NCI-H2171 (cell line): ENCODE data around the gene VAPA.

Source experiments
- DNase-seq: peaks from one replicate; lab custom pipeline; 2025; lab: John Stamatoyannopoulos, UW

VAPA gene

GRCh38 chr18:9941103-9941502, 27.3 kb downstream of the VAPA start:
- DNase-seq = no peak

DNA sequence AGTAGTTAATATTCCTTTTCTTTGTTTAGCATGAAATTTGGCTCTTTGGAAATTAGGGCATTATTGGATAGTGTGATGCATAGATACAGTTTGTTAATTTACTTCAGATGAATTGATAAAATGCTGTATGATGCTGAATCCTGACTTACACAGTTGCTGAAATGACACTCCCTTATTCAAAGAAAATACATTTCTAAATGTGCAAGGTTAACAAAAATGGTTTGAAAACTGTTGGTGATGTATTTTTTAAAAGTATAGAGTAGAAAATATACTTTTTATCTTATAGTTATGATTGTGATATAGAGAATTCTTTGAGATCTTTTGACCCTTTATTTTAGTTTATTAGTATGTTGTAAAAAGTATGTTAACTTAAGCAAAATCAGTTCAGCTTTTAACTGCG, 27.8 kb downstream of the VAPA start:
- no peak for DNase-seq

- DNase-seq = no peak
These were observed 29.5 kb downstream of the VAPA start for GRCh38 chr18:9943311-9943710.

DNA sequence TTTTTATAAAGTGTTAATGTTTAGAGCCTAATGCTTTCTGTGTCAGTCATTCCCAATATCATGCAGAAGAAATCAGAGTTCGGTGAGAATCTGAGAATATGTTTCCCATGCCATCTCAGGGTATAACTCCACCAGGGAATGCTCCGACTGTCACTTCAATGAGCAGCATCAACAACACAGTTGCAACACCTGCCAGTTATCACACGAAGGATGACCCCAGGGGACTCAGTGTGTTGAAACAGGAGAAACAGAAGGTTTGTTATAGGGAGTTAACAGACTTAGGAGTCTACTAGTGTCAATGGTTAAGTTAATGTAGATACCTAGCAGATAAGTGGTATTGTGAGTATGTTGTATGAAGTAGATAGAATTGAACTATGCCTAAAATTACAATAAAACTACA, 31.0 kb downstream of the VAPA start:
- peak; percentile 87 for DNase-seq

- no peak for DNase-seq
These were observed 33.0 kb downstream of the VAPA start for GRCh38 chr18:9946831-9947230.

GRCh38 chr18:9947248-9947647, 33.4 kb downstream of the VAPA start:
- DNase-seq = no peak

DNA sequence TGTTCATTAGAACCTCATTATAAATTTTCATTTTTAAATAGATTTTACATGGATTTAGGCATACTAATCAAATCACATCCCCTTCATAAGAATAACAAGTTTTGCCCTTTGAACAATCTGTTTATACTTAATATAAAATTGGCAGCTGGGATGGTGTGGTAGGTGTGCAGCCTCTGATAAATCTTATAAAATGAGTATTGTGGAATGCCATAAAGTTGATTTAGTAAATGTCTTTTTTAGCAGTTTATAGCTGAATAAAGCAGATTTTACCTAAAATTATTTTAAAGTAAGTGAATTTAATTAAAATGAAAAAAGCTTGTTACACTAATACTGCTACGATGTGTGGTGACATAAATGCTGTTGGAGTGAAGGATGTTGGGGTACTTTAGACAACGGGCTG, 35.5 kb downstream of the VAPA start:
- DNase-seq = no peak

GRCh38 chr18:9949861-9950260, 36.0 kb downstream of the VAPA start:
- no peak for DNase-seq

GRCh38 chr18:9950289-9951016, 36.6 kb downstream of the VAPA start:
- no peak for DNase-seq

DNA sequence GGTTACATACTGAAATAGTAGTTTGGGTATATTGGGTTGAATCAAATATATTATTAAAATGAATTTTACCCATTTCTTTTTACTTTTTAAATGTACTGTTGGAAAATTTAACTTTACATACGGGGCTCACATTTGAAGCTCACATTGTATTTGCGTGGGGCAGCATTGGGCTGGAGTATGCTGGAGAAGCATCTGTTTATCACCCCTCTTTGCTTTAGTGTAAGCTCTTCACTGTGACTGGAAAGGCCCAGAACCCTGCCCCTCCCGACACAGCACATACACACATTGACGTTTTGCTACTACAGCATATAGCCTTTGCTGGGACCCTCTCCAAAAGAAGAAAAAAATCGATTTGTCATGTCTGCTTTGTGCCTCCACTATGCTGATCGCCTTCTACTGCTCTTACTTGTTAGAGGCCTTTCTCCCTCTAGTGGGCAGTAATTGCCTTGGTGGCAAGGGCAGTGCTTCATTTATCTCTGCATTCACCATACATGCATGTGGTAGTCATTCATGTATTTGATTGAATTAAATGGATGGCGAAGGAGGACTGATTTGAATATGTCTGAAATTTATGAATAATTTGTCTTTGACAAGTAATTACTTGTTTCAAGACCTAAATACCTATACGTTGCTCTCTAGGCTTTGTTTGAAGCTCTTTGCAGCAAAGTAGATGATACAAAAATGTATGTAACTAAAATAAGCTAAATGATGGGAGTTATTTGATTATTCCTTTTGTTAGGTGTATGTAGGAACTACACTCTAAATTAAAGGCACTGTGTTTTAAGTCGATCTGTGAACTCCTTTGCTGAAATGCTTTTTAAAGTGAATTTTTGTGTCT, 37.4 kb downstream of the VAPA start:
- no peak for DNase-seq

DNA sequence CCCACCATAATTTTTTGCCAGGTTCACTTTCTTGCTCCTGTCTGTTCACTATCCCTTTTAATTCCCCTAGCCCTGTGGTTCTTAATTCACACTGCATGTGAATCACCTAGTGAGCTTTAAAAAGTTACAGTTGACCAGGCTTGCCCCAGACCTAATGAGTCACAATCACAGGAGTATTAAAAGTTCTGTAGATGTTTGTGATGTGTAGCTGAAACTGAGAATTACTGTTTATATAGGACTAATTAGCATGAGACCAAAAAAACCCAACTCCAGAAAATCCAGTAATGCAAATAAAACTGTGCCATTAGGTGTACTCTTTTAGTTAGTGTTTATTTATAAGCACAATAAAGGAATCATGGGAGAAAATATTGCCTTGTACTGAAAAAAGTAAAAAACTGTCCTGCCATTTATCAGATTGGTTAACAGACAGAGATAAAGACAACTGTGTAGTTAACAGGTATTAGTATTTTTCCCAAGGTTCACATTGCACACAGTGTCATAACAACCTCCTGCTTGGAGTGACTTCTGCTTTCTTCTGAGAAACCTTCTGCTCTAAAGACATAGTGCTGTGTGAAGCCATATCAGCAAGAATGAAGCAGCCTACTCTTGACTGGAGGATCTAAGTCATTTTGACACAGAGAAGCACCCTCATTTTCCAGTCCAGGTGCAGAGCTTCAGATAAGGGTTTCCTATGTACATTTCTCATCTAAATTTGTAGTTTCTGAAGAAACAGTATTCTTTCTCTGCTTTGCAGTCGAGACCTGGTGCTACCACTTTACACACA, 39.0 kb downstream of the VAPA start:
- no peak for DNase-seq

- no peak for DNase-seq
These were observed 45.1 kb downstream of the VAPA start for GRCh38 chr18:9958861-9959399.

GRCh38 chr18:9959564-9959963, 45.7 kb downstream of the VAPA start:
- DNase-seq = no peak

DNA sequence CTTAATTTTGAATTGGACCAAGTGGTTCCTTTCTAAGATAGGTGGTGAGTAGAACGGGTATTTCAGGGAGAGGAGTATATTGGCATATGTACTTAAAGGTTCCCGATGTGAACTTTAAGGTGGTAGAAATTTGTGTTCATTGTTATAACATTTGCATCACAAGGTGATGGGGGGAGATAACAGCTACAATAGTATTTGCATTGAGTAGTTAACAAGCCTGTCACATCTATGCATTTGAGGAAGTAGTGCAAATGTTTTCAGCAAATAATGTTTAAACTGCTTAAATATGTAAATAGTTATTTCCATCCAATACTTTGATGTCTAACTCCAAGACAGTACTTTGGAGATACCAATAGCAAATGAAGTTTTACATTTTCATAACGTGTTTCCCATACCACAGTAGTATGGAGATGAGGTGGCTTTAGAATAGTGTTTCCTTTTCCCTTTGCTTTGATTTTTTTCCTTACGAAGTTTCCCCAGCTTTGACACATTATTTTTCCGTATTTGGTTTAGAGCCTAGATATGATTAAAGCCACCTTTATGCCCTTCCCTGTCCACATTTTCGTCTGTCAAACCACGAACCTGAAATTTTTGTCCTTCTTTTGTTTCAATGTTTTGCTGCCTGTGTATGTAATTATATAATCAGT, 46.6 kb downstream of the VAPA start:
- DNase-seq = no peak

- DNase-seq = no peak
These were observed 47.2 kb downstream of the VAPA start for GRCh38 chr18:9961041-9961440.

DNA sequence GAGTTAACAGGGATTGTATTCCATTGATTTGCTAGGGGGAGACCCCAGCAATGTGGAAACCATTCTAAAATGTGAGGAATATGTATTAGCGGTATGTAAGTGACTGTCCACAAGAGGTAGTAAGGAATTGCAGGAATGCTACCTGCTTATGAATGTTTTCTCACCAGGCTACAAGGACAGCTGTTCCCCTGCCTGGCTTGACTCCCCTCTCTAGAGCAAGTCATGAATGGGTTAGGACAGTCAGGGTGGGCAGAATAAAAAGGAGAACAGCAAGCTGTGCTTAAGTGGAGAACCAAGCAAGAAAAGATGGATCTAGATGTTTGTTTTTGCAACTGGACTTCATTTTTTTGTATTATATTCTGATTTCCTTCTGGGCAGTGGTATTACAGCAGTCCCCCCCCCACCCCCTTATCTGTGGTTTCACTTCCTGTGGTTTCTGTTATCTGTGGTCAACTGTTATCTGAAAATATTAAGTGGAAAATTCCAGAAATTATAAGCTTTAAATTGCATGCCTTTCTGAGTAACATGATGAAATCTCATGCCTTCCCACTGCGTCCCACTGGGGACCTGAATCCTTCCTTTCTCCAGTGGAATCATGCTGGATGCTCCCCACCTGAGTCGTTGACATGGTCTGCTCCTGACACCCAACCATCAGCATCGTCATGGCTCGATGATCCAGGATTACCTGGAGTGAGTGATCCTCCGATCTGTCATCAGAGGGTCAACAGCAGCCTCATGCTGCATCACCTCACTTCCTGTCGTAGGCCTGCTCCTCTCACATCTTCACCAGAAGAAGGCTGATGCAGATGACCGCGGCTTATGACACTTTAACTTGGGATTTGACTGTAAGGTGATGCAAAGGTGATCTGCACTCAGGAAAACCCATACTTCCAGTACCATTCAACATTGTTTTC, 52.2 kb downstream of the VAPA start:
- no peak for DNase-seq

- DNase-seq = no peak
These were observed 54.4 kb downstream of the VAPA start for GRCh38 chr18:9968081-9968848.

DNA sequence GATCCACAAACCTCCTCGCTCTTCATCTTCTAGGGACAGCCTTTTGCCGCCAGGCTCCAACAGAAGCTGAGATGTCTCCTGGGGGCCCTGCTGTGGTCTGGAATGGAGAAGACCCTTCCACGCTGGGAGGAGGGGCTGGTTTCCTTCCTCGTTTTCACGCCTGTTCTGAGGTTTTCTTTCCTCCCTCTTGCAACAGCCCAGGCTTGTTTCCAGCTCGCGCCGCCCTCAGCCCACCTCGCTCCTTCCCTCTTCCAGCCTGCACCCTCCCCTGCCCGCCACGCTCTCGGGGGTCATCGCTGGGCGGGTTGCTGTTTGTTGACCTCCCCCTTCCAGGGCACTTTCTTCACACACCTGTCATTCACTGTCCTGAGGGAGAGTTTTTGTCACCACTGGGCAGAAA, 55.4 kb downstream of the VAPA start:
- DNase-seq = no peak

GRCh38 chr18:9971313-9971920, 57.6 kb downstream of the VAPA start:
- DNase-seq = peak; percentile 30

GRCh38 chr18:9973470-9973869, 59.7 kb downstream of the VAPA start:
- no peak for DNase-seq
